Thoracic aorta (tissue), 2 donors: ENCODE data around the gene ADGRF5. TPM values are rescaled to one million over a fixed set of nuclear protein-coding genes. Genes with fewer than 3 reads are reported as not detected.

Experiments used
- ATAC-seq: fragments of 150-250 bp; one replicate; pipeline ENCODE4 v1.8.0; 2017; ENCODE audit warnings: low read depth; ENCODE audit not compliant: insufficient number of reproducible peaks, low FRiP score
- DNase-seq: peaks from one replicate; pipeline ENCODE4 v3.0.0-alpha.2; 2020; ENCODE audit warnings: low spot score
- H3K27ac ChIP-seq, 2 donors: fragments of 200-600 bp; sonication (generic); 1 replicate in 1 of 2; 2 replicates in 1 of 2; pipeline ENCODE4 v1.5.1; 2016; ENCODE audit warnings: mild to moderate bottlenecking in 2 of 2, moderate library complexity in 2 of 2
- H3K27me3 ChIP-seq: fragments of 200-600 bp; sonication (generic); replicated peaks from 2 replicates; pipeline ENCODE4 v1.6.0; 2016; ENCODE audit warnings: mild to moderate bottlenecking; ENCODE audit not compliant: insufficient read depth
- H3K36me3 ChIP-seq: fragments of 200-600 bp; sonication (generic); one replicate; pipeline ENCODE4 v1.5.1; 2016
- H3K4me1 ChIP-seq, 2 donors: fragments of 200-600 bp; sonication (generic); 1 replicate in 1 of 2; 2 replicates in 1 of 2; pipeline versions ENCODE4 v1.5.1 to v1.6.0; 2016; ENCODE audit warnings: low read depth in 2 of 2, mild to moderate bottlenecking in 1 of 2; ENCODE audit not compliant: control insufficient read depth in 1 of 2
- H3K4me3 ChIP-seq: fragments of 200-600 bp; sonication (generic); 2 replicates; pipeline ENCODE4 v1.5.1; 2016; ENCODE audit warnings: mild to moderate bottlenecking
- H3K9me3 ChIP-seq: fragments of 200-600 bp; sonication (generic); 2 replicates; pipeline ENCODE4 v1.5.1; 2016
- total RNA-seq, 2 donors: library from RNA; depleted of rRNA; stranded (reverse); fragments of >200 nt; gene quantifications; one replicate each; pipeline versions ENCODE4 v1.1.0 to v1.2.3, GENCODE V29; 2016
- TF ChIP-seq, protein P1 (sequence below): fragments of 200-600 bp; sonication (generic); IDR thresholded peaks from one replicate; pipeline ENCODE4 v1.5.1; 2019; ENCODE audit warnings: antibody characterized with exemption

The ADGRF5 gene
- total RNA-seq, 2 donors from 2014 or later = 13.5 to 18.1 TPM

GRCh38 chr6:46932526-46933319 lies 11.0 kb upstream of the ADGRF5 start:
- H3K27me3 ChIP-seq = no peaks in the 10 kb centered on the region
- DNase-seq = no peak
- TF ChIP-seq, protein P1, sequence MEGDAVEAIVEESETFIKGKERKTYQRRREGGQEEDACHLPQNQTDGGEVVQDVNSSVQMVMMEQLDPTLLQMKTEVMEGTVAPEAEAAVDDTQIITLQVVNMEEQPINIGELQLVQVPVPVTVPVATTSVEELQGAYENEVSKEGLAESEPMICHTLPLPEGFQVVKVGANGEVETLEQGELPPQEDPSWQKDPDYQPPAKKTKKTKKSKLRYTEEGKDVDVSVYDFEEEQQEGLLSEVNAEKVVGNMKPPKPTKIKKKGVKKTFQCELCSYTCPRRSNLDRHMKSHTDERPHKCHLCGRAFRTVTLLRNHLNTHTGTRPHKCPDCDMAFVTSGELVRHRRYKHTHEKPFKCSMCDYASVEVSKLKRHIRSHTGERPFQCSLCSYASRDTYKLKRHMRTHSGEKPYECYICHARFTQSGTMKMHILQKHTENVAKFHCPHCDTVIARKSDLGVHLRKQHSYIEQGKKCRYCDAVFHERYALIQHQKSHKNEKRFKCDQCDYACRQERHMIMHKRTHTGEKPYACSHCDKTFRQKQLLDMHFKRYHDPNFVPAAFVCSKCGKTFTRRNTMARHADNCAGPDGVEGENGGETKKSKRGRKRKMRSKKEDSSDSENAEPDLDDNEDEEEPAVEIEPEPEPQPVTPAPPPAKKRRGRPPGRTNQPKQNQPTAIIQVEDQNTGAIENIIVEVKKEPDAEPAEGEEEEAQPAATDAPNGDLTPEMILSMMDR = no peak
- no peaks in the 10 kb centered on the region for H3K9me3 ChIP-seq
- H3K36me3 ChIP-seq = no peaks in the 10 kb centered on the region
- H3K4me1 ChIP-seq = peaks cover 4 to 16% of the 10 kb centered on the region in 2 donors
- H3K27ac ChIP-seq = peak overlapping the region in 1 of 2 donors; percentile 38
- H3K4me3 ChIP-seq = peak overlapping the region; percentile 15
- ATAC-seq = peak; percentile 27

DNA sequence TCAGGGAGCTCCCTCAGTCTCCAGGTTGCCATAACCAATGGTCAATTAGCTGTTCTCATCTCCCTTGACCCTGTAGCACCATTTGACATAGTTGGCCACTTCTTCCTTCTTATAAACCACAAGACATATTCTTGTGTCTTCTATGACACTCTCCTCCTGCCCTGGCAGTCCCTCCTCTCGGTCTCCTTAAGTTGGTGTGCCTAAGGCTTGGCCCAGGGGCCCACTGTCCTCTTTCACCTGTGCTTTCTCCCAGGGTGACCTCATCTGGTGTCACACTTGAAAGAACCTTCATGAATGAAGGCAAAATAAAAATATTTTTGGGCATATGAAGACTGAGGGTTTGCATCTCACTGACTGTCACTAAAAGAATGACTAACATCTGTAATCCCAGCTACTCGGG lies 9.7 kb upstream of the ADGRF5 start:
- H3K27me3 ChIP-seq = no peaks in the 10 kb centered on the region
- ATAC-seq = no peak

DNA sequence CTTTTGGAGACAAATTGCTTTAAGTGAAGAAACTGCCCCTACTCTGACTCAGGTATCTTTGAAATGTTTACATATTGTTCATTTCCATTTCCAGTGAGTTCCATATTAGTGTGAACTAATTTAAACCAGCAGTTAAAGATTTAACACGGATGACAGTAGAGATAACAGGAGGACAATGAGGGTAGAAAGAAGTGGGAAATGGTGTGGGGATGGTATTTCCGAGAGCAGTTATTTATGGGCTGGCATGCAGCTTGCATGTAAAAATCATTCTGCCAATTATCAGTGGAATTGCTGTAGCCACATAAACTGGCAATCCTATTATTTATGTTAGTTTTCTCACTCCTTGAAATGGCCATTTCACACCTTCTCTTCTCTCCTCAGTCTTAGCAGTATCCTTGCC lies 8.6 kb upstream of the ADGRF5 start:
- no peaks in the 10 kb centered on the region for H3K27me3 ChIP-seq
- TF ChIP-seq, protein P1 = no peak
- ATAC-seq = no peak
- H3K4me1 ChIP-seq = peaks cover 9 to 23% of the 10 kb centered on the region in 2 donors
- no peak for DNase-seq
- no peaks in the 10 kb centered on the region for H3K9me3 ChIP-seq
- no peak overlapping the region for H3K4me3 ChIP-seq
- H3K36me3 ChIP-seq = no peaks in the 10 kb centered on the region
- H3K27ac ChIP-seq = no peak overlapping the region

More for the DNA sequence above, 9.7 kb upstream of the ADGRF5 start:
- no peak for DNase-seq
- TF ChIP-seq, protein P1 = no peak
- Histone ChIP-seq H3K4me1 (peaks cover 7 to 18% of the 10 kb centered on the region in 2 donors), H3K4me3 (no peak overlapping the region), H3K9me3 (no peaks in the 10 kb centered on the region), H3K36me3 (no peaks in the 10 kb centered on the region), H3K27ac (no peak overlapping the region)

DNA sequence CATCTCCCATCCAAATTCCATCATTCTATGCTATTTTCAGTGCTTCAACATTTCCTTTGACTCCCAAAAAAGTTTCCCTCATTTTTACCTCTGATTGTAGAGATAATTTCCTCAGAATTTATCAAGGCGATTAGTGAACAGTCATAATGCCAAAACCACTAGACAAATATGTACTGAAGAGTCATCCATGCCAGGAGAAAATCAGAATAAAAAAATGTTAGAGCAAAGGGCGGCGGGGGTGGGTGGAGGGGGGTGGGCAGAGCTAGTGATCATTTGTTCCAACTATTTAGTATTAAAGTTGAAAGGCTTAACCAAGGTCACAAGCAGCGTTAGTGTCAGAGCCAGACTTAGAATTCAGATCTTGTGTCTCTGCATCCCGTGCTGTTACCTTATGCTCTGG lies 5.3 kb upstream of the ADGRF5 start:
- no peak for DNase-seq
- Histone ChIP-seq H3K9me3 (no peaks in the 10 kb centered on the region), H3K27me3 (no peaks in the 10 kb centered on the region), H3K36me3 (no peaks in the 10 kb centered on the region), H3K4me1 (peaks cover 5 to 13% of the 10 kb centered on the region in 2 donors), H3K4me3 (no peak overlapping the region), H3K27ac (no peak overlapping the region)
- no peak for ATAC-seq
- TF ChIP-seq, protein P1 = no peak

- H3K27ac ChIP-seq = peak overlapping the region in 1 of 2 donors; percentile 39
- H3K4me3 ChIP-seq = no peak overlapping the region
- H3K4me1 ChIP-seq = peaks cover 5 to 13% of the 10 kb centered on the region in 2 donors
- TF ChIP-seq, protein P1 = no peak
- DNase-seq (no peak), ATAC-seq (no peak)
- H3K27me3 ChIP-seq = no peaks in the 10 kb centered on the region
- H3K9me3 ChIP-seq = no peaks in the 10 kb centered on the region
- H3K36me3 ChIP-seq = no peaks in the 10 kb centered on the region
Measured at GRCh38 chr6:46926481-46926880, 4.7 kb upstream of the ADGRF5 start.
